NOMO-1 treated with DMSO at 0.1 percent for 48 hours (cell line): ENCODE results near the gene NDUFS5.
"Not testable (repeated sequence)": the region's sequence is repeated elsewhere in the genome, so short reads cannot be mapped to it uniquely, and the experiment has no call there.

Source experiments
- DNase-seq: peaks from one replicate; lab custom pipeline; 2025; ENCODE audit not compliant: unreplicated experiment; lab: John Stamatoyannopoulos, UW

Gene NDUFS5

DNA sequence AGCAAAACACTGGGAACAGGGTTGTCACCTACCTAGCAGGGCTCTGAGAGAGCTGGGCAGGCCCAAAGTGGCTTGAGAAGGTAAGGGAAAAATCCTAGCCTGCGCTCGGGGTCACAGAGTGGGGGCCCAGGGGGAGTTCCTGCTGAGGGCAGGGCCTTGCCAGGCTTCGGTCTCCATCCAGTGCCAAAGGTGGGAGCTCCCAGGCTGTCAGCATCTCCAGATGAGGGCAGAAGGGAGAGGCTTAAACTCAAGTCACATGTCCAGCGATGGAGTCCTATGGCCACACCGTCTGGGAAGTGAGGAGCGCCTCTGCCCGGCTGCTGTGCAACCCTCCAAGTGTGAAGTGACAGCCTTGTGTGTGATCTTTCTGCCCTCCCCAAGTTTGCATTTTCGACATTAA lies 11.2 kb upstream of the NDUFS5 start:
- DNase-seq, result not testable (repeated sequence)

GRCh38 chr1:39016604-39017171 lies 9.5 kb upstream of the NDUFS5 start:
- DNase-seq, result no peak

DNA sequence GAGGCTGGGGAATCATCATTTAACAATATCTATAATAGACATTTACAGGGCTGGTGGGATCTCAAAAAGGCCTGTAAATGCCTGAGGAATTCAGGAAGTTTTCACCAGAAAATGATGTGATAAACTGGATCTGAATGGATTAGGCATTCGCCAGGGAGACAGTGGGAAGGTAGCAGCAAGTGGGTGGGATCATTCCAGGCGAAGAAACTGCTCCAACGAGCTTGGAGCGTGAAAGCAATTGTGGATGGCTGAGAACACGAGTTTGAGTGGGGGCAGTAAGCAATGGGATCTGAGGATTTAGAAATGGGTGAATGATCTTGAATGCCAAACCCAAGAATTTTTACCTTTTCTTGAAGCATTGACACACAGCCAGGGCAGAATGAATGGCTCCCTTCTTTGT lies 8.9 kb upstream of the NDUFS5 start:
- no peak for DNase-seq

DNA sequence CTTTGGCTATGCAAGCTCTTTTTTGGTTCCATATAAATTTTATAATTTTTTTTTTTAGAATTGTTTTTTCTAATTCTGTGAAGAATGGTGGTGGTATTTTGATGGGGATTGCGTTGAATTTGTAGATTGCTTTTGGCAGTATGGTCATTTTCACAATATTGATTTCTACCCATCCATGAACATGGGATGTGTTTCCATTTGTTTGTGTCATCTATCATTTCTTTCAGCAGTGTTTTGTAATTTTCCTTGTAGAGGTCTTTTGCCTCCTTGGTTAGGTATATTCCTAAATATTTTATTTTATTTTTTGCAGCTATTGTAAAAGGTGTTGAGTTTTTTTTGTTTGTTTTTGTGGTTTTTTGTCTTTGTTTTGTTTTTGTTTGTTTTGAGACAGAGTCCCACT lies 5.7 kb upstream of the NDUFS5 start:
- not testable (repeated sequence) for DNase-seq

DNA sequence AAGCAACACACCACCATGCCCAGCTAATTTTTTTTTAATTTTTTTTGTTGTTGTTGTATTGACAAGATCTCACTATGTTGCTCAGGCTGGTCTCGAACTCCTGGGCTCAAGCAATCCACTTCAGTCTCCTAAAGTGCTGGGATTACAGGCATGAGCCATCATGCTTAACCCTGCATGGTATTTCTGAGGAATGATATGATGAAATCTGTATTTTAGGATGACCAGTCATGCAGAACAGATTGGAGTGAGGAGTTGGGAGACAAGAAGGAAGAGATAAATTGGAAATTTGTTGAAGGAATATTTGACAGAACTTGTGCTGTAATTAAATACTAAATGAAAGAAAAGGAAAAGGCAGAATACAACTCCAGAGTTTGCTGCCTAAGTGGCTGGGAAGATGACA lies 4.7 kb upstream of the NDUFS5 start:
- no peak for DNase-seq

DNA sequence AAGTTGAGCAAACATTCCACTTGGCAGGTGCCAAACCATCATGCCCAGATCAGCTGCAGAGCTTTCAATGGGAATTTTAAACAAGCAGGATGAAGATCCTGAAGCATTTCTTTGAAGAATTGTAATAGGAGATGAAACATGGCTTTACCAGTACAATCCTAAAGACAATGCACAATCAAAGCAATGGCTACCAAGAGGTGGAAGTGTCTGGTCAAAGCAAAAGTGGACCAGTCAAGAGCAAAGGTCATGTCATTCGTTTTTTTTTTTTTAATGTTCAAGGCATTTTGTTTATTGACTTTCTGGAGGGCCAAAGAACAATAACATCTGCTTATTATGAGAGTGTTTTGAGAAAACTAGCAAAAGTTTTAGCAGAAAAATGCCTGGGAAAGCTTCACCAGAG lies 3.0 kb upstream of the NDUFS5 start:
- DNase-seq, result no peak

- no peak for DNase-seq
These were observed 837 bp downstream of the NDUFS5 start for GRCh38 chr1:39026866-39027507.

GRCh38 chr1:39034114-39034654 lies 8.0 kb downstream of the NDUFS5 start:
- no peak for DNase-seq

DNA sequence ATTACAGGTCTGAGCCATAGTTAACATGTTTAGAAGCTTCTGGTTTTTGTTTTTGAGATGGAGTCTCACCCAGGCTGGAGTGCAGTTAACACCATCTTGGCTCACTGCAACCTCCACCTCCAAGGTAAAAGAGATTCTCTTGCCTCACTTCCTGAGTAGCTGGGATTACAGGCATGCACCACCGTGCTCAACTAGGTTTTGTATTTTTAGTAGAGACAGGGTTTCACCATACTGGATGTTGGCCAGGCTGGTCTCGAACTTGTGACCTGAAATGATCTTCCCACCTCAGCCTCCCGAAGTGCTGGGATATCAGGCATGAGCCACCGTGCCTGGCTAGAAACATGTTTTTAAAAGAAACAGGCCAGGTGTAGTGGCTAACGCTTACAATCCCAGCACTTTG lies 10.5 kb downstream of the NDUFS5 start:
- no peak for DNase-seq

DNA sequence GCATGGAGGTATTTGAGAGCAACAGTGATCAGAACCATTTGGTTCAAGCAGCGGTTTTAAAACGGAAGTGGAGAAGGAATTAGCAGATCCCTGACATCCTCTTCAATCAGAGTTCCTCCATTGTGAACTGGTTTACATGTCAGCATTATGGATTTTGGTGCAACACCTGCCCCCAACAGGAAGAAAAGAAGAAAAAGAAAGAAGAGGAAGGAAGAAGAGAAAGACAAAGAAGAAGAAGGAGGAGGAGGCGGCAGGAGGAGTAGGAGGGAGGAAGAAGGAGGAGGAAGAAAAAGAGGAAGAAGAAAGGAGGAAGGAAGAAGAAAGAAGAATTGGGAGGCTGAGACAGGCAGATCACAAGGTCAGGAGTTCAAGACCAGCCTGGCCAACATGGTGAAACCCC lies 17.4 kb downstream of the NDUFS5 start:
- DNase-seq, result peak; percentile 53

- DNase-seq, result no peak
These were observed 18.6 kb downstream of the NDUFS5 start for GRCh38 chr1:39044762-39045161.

DNA sequence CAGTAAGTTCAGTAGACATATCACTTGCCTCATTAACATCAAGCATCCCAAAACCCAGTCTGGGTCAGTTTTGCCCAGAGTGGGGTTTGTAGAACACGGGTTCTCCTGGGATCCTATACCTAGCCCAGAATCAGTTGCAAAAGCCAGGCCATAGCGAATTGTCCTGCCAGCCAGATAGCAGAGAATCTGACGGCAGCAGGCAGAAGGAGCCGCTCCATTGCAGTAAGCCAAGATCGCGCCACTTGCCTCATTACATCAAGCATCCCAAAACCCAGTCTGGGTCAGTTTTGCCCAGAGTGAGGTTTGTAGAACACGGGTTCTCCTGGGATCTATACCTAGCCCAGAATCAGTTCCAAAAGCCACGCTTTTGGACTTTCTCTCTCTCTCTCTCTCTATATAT lies 19.1 kb downstream of the NDUFS5 start:
- no peak for DNase-seq

DNA sequence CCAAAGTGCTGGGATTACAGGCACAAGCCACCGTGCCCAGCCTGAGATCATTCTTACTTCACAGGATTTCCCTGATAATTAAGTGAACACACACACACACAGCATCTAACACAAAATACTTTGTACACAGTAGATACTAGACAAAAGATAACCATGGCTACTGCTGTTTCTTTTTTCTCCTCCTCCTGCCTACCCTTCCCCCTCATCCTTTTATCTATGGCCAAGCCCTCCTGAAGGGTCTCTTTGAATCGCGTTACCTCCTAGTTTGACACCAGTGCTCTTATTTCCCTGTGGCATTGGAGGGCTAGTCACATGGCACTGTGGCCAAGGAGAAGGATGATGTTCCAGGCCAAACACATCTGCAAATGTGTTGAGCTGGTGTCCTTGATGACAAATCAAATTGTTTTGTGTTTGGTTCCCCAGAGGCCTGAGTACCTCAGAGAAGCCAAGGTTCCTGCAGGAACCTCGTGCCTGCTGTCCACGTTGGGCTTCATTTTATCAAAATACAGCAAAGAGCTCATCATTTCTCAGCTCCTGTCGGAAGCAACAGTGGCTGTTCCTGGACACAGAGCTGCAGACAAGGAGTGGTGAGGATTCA lies 20.6 kb downstream of the NDUFS5 start:
- DNase-seq, result no peak

- no peak for DNase-seq
These were observed 21.5 kb downstream of the NDUFS5 start for GRCh38 chr1:39047374-39048229.

DNA sequence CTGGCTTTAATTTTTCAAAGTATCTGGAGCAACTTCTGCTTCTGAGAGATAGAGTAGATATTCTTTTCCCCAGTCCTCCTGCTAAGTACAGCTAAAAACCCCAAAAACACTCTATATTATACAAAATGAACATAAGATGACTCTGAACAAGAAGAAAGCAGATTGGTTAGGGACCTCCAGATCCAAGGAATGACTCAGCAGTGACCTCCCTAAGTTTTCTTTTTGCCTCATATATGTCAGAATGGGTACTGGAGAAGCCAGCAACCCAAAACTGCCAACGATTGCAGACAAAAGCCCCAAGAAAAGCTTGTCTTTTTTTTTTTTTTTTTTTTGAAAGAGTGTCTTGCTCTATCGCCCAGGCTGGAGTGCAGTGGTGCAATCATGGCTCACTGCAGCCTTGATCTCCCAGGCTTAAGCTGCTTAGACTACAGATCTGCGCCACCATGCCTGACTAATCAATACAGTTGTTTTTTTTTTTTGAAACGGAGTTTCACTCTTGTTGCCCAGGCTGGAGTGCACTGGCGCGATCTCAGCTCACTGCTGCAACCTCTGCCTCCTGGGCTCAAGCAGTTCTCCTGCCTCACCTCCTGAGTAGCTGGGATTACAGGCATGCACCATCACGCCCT lies 22.7 kb downstream of the NDUFS5 start:
- DNase-seq, result no peak

DNA sequence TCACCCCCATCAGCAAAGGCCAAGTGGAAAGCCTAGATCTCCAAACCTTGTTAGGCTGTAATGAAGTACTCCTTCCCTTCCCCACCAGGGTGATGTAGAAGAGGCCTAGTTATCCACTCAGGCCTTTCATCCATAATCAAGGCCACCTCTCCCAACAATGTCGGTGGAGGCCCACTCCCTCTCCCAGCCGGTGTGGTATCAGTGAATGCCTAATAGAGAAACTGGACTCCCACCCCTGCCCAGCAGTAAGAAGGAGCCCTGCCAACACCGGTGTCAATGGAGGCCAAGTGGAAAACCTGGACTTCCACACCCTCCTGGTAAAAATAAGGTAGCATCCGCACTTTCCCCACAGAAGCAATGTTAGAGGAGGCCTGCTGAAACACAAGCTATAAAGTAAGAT lies 23.9 kb downstream of the NDUFS5 start:
- no peak for DNase-seq

- DNase-seq, result not testable (repeated sequence)
These were observed 25.2 kb downstream of the NDUFS5 start for GRCh38 chr1:39051193-39051850.

DNA sequence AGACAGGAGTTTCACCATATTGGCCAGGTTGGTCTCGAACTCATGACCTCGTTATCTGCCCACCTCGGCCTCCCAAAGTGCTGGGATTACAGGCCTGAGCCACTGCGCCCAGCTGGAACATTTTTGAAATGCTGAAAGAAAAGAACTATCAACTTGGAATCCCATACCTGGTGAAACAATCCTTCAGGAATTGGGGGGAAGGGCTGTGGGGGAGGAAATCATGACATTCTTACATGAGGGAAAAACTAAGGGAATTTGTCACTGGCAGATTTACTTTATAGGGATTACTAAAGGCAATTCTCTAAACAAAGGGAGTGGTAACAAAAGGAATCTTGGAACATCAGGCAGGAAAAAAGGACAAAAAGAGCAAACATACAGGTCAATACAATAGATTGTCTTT lies 25.8 kb downstream of the NDUFS5 start:
- DNase-seq, result no peak

- DNase-seq, result not testable (repeated sequence)
These were observed 29.1 kb downstream of the NDUFS5 start for GRCh38 chr1:39055213-39055710.

GRCh38 chr1:39061516-39061915 lies 35.4 kb downstream of the NDUFS5 start:
- not testable (repeated sequence) for DNase-seq
